ENCODE results near the gene HS6ST3.

Gene HS6ST3

GRCh38 chr13:96308568-96308967 lies 218.7 kb downstream of the HS6ST3 start:
- H3K4me3 ChIP-seq (ENCODE audit: control insufficient read depth, low read depth, low read length): no peak overlapping the region
- TF ChIP-seq CTCF (IDR thresholded peaks at IDR 0.05; ENCODE audit: control insufficient read depth, insufficient read depth, low read depth, low read length, missing control alignments): no peak
- no peak for DNase-seq (ENCODE audit: low read depth)

GRCh38 chr13:96314974-96315373 lies 225.1 kb downstream of the HS6ST3 start:
- no peak for TF ChIP-seq CTCF (IDR thresholded peaks at IDR 0.05; ENCODE audit: control insufficient read depth, insufficient read depth, low read depth, low read length, missing control alignments)
- DNase-seq (ENCODE audit: low read depth): no peak
- no peak overlapping the region for H3K4me3 ChIP-seq (ENCODE audit: control insufficient read depth, low read depth, low read length)

DNA sequence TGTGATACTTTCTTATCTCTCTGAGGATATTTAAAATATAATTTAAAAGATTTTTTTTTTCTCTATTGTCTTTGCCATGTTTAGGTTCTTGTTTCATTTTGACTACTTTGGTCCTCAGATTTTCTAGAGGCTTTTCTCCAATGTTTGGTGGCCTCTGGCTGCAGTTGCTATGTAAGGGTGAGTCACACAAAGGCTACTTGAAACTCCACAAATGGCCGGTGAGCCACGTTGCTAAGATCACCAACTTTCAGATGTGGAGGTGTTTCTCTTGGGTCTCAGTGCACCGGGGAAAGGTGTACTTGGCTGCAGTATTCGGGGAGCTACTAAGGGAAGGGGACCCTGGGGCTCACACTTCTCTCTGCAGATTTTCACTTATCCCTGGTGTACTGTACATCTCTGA lies 248.1 kb downstream of the HS6ST3 start:
- TF ChIP-seq CTCF (IDR thresholded peaks at IDR 0.05; ENCODE audit: control insufficient read depth, insufficient read depth, low read depth, low read length, missing control alignments): no peak
- H3K4me3 ChIP-seq (ENCODE audit: control insufficient read depth, low read depth, low read length): no peak overlapping the region
- DNase-seq (ENCODE audit: low read depth): no peak

- H3K4me3 ChIP-seq (ENCODE audit: control insufficient read depth, low read depth, low read length): no peak overlapping the region
- TF ChIP-seq CTCF (IDR thresholded peaks at IDR 0.05; ENCODE audit: control insufficient read depth, insufficient read depth, low read depth, low read length, missing control alignments): no peak
- DNase-seq (ENCODE audit: low read depth): no peak
These were observed 252.4 kb downstream of the HS6ST3 start for GRCh38 chr13:96342286-96342685.

- DNase-seq (ENCODE audit: low read depth): no peak
- no peak overlapping the region for H3K4me3 ChIP-seq (ENCODE audit: control insufficient read depth, low read depth, low read length)
- TF ChIP-seq CTCF (IDR thresholded peaks at IDR 0.05; ENCODE audit: control insufficient read depth, insufficient read depth, low read depth, low read length, missing control alignments): no peak
These were observed 253.1 kb downstream of the HS6ST3 start for GRCh38 chr13:96342852-96343465.

DNA sequence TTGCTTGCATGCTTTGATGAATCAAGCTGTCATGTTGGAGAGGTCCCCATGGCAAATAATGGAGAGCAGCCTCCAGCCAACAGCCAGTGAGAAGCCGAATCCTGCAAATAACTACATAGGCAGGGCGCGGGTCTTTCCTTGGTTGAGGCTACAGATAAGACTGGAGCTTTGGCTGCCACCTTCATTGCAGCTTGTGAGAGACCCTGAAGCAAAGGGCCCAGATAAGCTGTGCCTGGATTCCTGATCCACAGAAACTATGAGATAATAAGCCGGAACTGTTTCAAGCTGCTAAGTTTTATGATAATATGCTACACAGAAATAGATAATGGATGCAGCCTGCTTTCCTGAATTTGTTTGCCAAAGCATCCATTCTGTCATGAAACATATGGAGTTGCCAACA lies 257.0 kb downstream of the HS6ST3 start:
- no peak for DNase-seq (ENCODE audit: low read depth)
- no peak for TF ChIP-seq CTCF (IDR thresholded peaks at IDR 0.05; ENCODE audit: control insufficient read depth, insufficient read depth, low read depth, low read length, missing control alignments)

GRCh38 chr13:96373597-96373996 lies 283.7 kb downstream of the HS6ST3 start:
- no peak overlapping the region for H3K4me3 ChIP-seq (ENCODE audit: control insufficient read depth, low read depth, low read length)
- no peak for DNase-seq (ENCODE audit: low read depth)
- TF ChIP-seq CTCF (IDR thresholded peaks at IDR 0.05; ENCODE audit: control insufficient read depth, insufficient read depth, low read depth, low read length, missing control alignments): no peak

More for the DNA sequence above, 257.0 kb downstream of the HS6ST3 start:
- H3K4me3 ChIP-seq (ENCODE audit: control insufficient read depth, low read depth, low read length): no peak overlapping the region
